HT1080 (cell line): ENCODE results near the gene NUDT3. TPM values are rescaled to one million over a fixed set of nuclear protein-coding genes. Genes with fewer than 3 reads are reported as not detected.
A peak's percentile ranks its signal among the peaks of the same experiment; 100 is the strongest.
"Not testable (repeated sequence)": the region's sequence is repeated elsewhere in the genome, so short reads cannot be mapped to it uniquely, and the experiment has no call there.

Experiments
- DNase-seq: peaks from one replicate; pipeline ENCODE4 v3.0.0-alpha.2; 2015; ENCODE audit warnings: low read depth
- total RNA-seq: library from RNA; depleted of rRNA; stranded (reverse); fragments of >200 nt; shearing (Covaris generic); gene quantifications from 2 replicates; pipeline ENCODE4 v1.2.3, GENCODE V29; 2014

The NUDT3 gene
- total RNA-seq, 1 experiment from 2014 or later = 19.2 TPM

DNA sequence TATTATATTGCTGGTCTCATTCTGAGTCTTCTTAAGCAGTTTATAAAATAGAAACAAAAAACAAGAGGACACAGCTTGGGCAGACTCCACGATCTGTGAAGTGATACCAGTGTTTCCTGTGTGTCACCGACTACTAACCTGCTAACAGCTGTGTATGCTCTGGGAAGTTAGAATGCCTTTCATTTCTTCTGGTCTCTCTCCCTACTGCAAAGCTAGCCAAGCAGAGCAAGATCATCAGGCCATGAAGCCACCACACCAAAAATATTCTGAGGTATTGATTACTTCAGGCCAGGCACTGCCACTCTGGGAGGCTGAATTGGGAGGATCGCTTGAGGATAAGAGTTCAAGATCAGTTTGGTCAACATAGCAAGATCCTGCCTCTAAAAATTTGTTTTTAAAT, 96.7 kb downstream of the NUDT3 start:
- DNase-seq = peak; percentile 5

DNA sequence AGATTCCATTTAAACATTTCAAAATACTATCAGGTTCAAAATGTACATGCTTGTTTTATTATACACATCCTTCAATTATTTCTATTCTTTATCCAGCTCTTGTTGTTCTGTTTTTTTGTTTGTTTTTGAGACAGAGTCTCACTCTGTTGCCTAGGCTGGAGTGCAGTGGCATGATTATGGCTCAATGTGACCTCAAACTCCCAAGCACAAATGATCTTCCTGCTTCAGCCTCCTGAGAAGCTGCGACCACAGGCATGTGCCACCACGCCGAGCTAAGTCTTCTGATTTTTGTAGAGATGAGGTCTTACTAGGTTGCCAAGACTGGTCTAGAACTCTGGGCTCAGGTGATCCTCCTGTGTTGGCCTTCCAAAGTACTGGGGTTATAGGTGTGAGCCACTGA, 99.5 kb downstream of the NUDT3 start:
- DNase-seq = no peak

DNA sequence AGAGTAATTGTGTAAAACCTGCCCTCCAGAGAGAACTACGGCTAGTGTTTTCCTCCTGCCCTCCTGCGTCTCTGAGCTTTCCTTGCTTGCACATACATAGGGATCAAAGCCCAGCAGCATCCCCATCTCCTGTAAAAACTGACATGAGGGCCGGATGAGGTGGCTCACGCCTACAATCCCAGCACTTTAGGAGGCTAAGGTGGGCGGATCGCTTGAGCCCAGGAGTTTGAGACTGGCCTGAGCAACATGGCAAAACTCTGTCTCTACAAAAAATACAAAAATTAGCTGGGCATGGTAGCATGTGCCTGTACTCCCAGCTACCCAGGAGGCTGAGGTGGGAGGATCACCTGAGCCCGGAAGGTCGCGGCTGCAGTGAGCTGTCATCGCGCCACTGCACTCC, 103.3 kb downstream of the NUDT3 start:
- no peak for DNase-seq

DNA sequence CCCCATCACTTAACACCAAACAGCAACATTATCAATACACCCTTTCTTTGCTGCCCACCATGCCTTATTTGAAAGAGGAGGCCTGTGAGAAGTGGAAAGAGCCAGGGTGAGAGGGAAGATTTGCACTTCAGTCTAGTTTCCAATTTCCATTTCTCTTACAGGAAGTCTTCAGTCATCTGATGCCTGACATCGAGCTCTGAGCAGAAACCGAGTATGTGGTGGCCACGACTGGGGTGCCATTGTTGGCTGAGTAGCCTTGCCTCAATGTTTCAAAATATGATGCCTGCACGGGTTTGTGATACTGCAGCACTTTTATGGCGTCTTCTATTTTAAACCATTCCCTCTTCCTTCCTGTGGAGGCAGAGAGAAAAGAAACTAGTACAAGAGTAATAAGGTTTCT, 103.9 kb downstream of the NUDT3 start:
- DNase-seq = no peak

DNA sequence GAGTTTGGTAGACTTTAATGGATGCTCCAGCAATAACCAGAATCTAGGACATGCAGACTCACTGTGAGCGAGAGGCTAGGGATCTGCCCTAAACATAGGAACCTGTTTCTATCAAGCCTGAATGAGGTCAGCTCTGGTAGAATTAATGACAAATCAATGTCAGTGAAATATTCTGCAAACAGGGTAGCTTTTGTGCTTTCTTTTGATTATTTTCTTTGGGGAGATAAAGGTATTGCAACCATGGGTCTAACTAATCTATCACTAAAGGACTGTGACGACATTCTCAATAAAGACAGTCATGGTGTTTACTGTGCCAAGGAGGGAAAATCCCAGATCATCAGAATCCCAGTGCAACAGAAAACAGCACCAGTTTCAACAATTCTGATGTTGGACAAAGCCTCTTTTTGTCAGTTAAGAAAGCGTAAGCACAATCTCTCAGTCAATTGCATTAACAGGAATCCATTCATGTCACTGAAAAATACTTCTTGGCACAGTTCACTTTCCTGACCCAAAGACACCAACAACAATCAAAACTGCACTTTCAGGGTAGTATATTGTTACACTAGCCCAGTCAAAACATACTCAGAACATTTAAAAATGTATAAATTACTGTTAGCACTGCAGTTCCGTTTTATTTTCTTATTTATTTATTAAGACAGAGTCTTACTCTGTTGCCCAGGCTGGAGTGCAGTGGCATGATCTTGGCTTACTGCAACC, 106.9 kb downstream of the NUDT3 start:
- DNase-seq = no peak

DNA sequence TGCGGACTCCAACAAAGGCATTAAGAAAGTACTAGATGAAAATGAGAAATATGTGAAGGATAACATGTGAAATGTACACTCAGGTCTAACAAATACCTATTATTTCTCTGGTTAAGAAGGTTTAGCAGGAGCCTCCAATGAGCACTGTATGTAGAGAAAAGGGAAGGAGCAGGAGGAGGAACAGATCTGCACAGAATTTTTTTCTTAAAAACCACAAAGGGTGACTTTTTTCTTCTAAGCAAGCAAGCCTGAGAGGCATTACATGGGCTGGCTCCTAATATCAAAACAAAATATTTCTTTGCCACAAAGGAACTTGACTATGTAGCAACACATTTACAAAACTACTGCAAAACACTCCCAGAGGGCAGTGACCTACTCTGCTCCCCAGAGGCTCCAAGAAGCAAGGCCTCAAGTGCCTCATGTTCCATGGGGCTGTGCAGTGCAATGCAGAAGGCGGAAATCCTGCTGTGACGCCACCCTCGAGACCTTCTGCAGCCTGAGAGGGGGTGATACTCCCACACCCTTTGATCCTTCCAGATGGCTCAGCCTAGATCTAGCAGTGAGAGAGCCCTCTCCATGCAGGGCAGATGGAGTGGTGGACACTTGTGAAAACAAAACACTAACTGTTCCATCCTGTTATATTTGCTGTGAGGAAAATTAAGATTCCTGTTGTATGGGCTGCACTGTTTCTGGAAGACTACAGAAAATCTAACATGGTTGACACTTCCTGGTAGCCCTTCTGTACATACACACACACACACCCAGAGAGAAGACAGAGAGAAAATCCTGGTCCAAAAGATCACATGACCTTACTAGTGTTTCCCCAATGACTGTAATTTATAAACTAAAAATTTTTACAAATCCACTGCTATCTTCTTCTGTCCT, 107.7 kb downstream of the NUDT3 start:
- no peak for DNase-seq

DNA sequence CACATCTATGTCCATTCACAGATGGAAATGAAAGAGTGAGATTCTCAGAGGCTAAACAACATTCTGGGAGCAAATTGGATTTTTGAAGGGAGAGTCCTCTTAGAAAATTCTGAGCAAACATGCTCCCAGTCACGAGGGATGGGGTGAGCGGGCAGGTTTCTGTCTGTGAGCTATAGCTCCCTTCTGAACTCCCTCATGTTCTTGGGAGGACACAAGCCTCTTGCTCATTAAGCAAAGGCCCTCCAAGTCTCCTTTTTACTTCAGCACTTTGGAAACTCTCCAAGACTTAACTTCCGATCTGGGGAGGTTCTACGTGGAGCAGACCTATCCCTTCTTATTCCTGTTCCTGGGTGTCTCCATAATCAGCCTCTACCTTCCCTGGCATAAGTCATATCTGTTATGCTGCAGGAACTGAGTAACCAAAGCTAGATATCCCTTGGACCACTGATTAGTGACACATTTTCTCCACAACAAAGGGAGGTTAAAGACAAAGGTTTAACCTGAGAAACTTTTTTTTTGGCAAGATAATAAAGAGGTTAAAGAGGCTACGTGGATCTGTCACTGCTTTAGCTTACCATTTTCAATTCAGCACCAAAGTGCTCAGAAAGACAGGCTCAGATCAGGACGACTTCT, 110.7 kb downstream of the NUDT3 start:
- no peak for DNase-seq

DNA sequence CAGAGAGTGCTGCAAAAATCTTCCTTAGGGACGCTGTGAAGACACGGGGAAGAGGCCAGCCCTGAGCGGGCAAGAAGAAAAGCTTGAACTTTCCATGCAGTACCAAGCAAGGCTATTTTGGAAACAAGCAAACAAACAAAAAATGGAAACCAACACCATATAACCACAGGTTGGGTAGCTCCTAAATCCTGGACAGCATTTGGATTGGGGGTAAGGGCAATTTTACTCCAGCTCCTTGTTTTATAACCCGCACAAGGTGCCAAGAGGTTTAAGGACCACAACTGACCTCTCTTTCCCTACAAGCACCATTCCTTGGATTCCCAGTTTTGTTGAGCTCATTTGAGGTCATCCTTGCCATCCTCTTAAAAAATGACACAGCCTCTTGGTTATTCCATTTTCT, 112.3 kb downstream of the NUDT3 start:
- DNase-seq = no peak

DNA sequence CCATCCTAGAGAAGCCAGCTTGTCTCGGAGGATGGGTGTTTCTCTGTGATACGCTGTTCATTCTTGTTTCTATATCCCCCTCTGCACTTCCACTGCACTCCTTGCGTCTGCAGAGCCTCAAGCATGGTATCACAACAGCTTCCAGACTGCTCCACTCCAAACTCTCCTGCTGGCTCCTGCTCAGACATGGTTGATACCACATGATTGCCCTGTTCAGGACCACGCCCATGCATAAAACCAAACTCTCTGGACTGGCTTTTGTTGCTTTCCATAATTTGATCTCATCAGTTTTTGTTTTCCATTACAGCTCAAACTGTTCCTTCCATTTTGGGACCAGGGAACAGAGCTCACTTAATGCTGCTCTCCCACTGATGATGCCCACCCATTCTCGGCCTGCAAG, 113.6 kb downstream of the NUDT3 start:
- DNase-seq = no peak

DNA sequence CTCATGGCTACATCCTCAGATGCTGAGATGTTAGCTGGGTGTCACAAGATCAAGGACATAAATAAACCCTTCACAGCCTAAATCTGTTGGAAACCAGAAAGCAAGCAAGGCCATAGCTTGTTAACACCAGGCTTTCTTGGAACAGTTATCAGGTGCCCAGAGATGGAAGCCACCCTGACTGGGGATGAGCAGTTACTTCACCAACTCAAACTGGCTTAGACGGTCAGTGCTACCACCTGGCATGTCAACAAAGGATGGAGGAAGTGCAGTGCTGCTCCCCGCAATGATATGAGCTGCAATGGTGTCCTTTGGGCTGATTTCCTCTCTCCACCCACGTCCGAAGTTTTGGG, 114.7 kb downstream of the NUDT3 start:
- no peak for DNase-seq

DNA sequence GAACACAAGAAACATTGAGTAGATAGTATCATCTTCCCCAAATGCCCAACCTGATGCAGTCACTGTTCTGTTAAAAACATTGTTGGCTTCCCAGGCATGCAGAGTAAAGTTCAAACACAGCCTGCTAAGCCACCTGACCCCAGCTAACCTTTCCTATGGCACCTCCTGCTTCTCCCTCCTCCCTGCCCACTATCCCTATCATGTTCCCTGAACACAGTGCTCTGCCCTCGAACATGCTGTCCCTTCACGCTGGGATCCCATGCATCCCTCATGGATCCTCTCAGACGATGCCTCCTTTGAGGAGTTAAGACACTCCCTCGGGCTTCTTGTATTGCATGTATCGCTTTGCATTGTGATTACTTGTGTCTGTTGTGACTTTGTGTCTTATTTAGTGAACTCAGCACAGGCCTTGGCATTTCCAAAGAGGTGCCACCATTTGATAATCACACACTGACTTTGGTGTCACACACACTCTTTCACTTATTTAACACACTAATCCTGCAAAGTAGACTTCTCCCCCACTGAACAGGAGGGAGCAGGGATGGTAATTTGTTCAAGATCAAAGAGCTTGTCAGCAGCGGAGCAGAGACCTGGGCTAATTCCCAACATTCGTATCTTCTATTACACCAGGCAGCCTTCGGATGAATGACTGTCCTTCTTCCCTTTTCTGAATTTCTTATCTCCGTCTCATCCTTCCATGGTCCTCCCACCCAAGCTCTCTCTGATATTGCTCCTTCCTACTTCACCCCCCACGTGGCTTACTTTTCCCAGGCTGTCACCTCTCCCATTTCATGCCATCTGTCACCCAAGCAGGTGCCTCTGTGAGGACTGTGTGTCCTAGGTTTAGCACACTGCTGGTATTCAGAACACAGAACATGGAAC, 115.3 kb downstream of the NUDT3 start:
- DNase-seq = no peak

DNA sequence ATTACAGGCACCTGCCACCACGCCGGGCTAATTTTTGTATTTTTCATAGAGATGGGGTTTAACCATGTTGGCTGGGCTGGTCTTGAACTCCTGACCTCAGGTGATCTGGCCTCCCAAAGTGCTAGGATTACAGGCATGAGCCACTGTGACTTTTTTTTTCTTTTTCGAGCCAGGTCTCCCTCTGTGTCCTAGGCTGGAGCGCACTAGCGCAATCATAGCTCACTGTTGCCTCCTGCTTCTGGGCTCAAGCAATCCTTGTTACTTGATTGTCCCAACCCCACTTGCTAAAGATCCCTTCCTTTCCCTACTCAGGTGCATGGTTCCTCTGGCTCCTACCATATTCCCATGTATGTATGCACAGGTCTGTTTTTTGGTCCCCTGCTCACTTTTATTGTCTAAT, 116.3 kb downstream of the NUDT3 start:
- DNase-seq = no peak

DNA sequence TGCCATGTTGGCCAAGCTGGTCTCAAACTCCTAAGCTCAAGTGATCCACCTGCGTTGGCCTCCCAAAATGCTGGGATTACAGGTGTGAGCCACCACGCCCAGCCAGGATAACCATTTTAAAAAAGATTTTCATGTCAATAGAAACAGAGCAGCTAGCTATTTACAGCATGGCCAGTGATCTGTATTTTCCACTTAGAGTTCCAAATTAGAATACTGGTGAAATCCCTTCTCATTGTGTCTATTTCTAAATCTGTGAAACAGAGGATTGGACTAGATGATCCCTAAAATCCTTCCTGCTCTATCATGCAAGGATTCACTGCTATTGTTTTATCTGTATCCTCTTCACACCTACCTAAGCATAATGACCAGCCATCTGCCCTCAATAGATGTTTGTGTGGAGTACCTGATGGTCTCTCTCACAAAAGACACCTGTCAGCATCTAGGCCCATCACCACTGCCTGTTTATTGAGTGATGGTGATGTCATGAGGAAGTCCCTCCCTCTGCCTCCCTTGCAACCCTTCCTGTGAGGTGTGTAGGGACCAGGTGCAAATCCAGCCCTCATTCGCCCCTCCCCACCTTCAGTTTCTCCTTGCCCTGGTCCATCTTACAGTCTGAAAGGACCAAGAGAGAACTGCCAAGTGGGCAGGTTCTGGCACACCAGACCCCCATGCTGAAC, 117.2 kb downstream of the NUDT3 start:
- no peak for DNase-seq

DNA sequence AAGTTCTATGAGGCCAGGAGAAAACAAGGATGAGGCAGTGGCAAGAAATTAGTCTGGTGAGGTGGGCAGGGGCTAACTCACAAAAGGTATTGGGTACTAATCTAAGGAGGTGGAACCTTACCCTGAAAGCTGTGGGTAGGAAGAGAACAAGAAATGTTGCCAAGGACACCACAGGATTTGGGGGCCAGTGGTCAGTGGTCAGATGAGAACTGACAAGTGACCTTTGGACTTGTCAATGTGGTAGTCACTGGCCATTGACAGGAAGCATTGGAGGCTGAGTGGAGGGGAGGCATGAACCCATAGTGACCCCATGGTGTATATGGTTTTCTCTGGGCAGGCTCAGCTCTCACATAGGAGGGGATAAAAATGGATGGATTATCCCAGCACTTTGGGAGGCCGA, 118.3 kb downstream of the NUDT3 start:
- no peak for DNase-seq

DNA sequence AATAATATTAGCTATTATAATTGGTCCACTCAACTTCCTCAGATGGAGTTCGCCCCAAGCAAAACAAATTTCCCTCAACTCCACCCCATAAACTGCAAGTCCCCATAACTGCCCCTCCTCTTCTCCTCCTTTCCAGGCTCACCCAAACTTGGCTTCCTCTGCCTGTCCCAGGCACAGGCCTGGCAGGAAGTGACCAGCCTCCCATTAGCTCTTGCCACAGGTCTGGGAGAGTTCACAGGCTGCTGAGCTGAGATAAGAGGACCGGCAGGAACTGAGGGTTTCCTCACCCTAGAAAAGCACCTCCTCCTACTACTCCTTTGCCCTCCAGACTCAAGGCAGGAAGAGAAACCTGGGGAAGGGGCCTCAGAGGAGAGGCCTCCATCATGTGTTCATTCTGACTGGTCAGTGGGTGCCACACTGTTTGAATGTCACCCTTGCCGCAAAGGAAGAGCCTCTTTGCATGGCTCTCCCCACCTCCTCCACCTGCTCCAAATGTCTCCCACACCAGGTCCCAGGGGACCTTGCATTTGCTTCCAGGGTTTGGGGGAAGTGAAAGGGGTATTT, 119.1 kb downstream of the NUDT3 start:
- DNase-seq = peak; percentile 17

DNA sequence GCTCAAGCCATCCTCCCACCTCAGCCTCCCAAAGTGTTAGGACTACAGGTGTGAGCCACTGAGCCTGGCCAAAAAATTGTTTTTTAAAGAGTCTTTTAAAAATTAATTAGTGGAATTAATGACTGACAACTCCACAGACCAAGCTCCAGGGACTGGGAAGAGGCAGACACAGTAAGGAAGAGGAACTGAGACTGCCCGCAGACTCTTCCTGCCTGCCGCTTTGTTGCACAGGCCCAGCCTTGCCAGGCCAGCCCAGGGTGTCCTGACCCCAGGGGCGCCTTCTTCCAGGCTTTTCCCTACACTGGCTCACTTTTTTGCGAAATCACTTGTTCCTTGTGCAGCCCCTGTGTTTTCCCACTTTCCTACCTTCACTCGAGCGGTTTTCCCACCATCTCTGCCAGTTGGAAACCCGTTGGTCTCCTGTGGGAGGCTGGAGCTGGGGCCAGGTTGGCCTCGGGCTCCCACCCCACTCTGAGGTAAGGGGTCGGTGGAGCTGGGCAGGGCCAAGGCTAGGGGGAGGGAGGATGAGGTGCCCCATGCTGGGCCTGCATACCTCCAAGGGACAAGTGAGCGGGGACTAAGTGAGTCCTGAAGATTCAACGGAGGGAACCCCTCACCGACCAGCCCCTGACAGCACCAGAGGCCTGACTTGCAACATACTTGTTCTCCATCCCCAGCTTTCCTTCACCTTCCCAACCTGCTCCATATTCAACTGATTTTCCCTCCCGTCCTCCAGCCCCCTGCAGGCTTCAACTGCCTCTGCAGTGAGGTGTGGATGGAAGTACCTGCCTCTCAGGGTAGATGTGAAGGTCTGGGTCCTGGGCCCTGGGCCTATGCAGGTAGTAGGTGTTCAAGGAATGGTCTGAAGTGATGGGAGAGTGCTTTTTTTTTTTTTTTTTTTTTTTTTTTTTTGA, 120.2 kb downstream of the NUDT3 start:
- DNase-seq = no peak

DNA sequence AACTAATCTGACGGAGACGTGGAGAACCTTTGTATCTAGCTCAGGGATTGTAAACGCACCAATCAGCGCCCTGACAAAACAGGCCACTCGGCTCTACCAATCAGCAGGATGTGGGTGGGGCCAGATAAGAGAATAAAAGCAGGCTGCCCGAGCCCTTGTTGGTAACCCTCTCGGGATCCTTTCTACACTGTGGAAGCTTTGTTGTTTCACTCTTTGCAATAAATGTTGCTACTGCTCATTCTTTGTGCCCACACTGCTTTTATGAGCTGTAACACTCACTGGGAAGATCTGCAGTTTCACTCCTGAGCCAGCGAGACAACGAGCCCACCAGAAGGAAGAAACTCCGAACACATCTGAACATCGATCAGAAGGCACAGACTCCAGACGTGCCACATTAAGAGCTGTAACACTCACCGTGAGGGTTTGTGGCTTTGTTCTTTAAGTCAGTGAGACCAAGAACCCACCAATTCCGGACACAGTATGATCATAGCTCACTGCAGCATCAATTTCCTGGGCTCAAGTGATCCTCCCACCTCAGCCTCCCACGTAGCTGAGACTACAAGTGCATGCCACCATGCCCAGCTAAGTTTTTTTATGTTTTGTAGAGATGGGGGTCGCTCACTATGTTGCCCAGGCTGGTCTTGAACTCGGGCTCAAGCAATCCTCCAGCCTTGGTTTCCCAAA, 122.7 kb downstream of the NUDT3 start:
- not testable (repeated sequence) for DNase-seq

DNA sequence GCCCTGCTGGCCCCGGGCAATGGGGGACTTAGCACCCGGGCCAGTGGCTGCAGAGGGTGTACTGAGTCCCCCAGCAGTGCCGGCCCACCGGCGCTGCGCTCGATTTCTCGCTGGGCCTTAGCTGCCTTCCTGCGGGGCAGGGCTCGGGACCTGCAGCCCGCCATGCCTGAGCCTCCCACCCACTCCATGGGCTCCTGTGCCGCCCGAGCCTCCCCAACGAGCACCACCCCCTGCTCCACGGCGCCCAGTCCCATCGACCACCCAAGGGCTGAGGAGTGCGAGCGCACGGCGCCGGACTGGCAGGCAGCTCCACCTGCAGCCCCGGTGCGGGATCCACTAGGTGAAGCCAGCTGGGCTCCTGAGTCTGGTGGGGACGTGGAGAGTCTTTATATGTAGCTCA, 123.3 kb downstream of the NUDT3 start:
- not testable (repeated sequence) for DNase-seq

DNA sequence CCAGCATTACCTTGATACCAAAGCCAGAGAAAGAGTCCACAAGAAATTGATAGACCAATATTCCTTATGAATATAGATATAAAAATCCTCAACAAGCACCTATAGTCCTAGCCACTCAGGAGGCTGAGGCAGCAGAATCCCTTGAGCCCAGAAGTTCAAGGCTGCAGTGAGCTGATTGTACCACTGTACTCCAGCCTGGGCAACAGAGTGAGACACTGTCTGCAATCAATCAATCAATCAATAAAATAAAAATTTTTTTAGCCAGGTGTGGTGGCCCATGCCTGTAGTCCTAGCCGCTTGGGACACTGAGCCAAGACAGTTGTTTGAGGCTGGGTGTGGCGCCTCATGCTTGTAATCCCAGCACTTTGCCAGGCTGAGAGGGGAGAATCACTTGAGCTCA, 124.7 kb downstream of the NUDT3 start:
- DNase-seq = no peak
